K562 (cell line): ENCODE measurements around the gene GPR55. TPM values are rescaled to one million over a fixed set of nuclear protein-coding genes. Genes with fewer than 3 reads are reported as not detected.

Experiments used
- ATAC-seq: fragments of 200-7000 bp; cut with Tn5 transposase; 3 replicates; pipeline ENCODE4 v1.9.1; 2020; ENCODE audit warnings: moderate library complexity
- BruUV-seq: library from RNA; stranded (reverse); fragments of 400-500 nt; replicated peaks from 2 replicates; lab custom pipeline; 2021; lab: Mats Ljungman, UMichigan
- CTCF ChIA-PET: fragments of 300-600 bp; formaldehyde crosslinking; extraction: SDS; loops from one replicate; lab custom pipeline; 2021; ENCODE audit warnings: low intra/inter-chr PET ratio; lab: Yijun Ruan, JAX
- POLR2A ChIA-PET: fragments of 300-600, 350-650 bp; sonication (Branson Sonifier 250); formaldehyde crosslinking; extraction: SDS; loops from one replicate; lab custom pipeline; 2021; ENCODE audit warnings: antibody characterized with exemption, inconsistent platforms; lab: Yijun Ruan, JAX
- DNase-seq, 4 experiments: peaks; one replicate each; pipeline versions ENCODE4 v3.0.0 to v3.0.0-alpha.2; 2011 to 2018; ENCODE audit warnings: low spot score in 3 of 4, mixed read lengths in 3 of 4; ENCODE audit errors: extremely low read depth in 1 of 4
- FAIRE-seq: peaks from 2 replicates; lab custom pipeline; 2011; peaks lifted over from hg19 to GRCh38; lab: Jason Lieb, UNC
- H2AFZ ChIP-seq: 2 replicates; pipeline ENCODE4 v1.6.0; 2011; ENCODE audit warnings: low read depth, low read length, control low read depth, inconsistent platforms
- H3K27ac ChIP-seq: fragments of 200-600 bp; 3 replicates; pipeline ENCODE4 v1.8.0; 2011; ENCODE audit warnings: low read depth, mild to moderate bottlenecking, control low read depth, inconsistent platforms, low read length, moderate library complexity, mixed read lengths; ENCODE audit errors: extremely low read depth
- H3K27me3 ChIP-seq, 2 experiments: fragments of 300-600 bp in 1 of 2; 2 replicates in 1 of 2; 3 replicates in 1 of 2; pipeline versions ENCODE4 v1.6.0 to v1.8.0; 2011; ENCODE audit warnings: inconsistent platforms in 2 of 2, low read length in 2 of 2, mild to moderate bottlenecking in 1 of 2, mixed read lengths in 1 of 2, moderate library complexity in 1 of 2; ENCODE audit not compliant: control insufficient read depth in 2 of 2, insufficient read depth in 2 of 2
- H3K36me3 ChIP-seq: fragments of 300-600 bp; 3 replicates; pipeline ENCODE4 v1.8.0; 2011; ENCODE audit warnings: mild to moderate bottlenecking, low read length, inconsistent platforms; ENCODE audit not compliant: control insufficient read depth, insufficient read depth
- H3K4me1 ChIP-seq, 2 experiments: fragments of 200-600 bp in 1 of 2; replicated peaks in 1 of 2; 2 replicates in 1 of 2; 3 replicates in 1 of 2; pipeline versions ENCODE4 v1.5.1 to v1.8.0; 2011; ENCODE audit warnings: inconsistent platforms in 2 of 2, low read length in 2 of 2, mild to moderate bottlenecking in 1 of 2, mixed read lengths in 1 of 2, moderate library complexity in 1 of 2; ENCODE audit not compliant: control insufficient read depth in 2 of 2, insufficient read depth in 2 of 2
- H3K4me2 ChIP-seq: 2 replicates; pipeline ENCODE4 v1.6.1; 2011; ENCODE audit warnings: low read length, control low read depth, inconsistent platforms, mixed read lengths; ENCODE audit not compliant: insufficient read depth
- H3K4me3 ChIP-seq: fragments of 200-600 bp; sonication (generic), shearing (Covaris generic); 2 replicates; pipeline ENCODE4 v1.5.1; 2016; ENCODE audit warnings: control low read depth, inconsistent platforms
- H3K79me2 ChIP-seq: fragments of 200-600 bp; 3 replicates; pipeline ENCODE4 v1.8.0; 2011; ENCODE audit warnings: low read length, inconsistent platforms; ENCODE audit not compliant: control insufficient read depth, insufficient read depth
- H3K9ac ChIP-seq, 2 experiments: 2 replicates each; pipeline versions ENCODE4 v1.6.0 to v1.6.1; 2011; ENCODE audit warnings: low read depth in 2 of 2, low read length in 2 of 2, control low read depth in 1 of 2, inconsistent platforms in 1 of 2, mild to moderate bottlenecking in 1 of 2, mixed read lengths in 1 of 2; ENCODE audit not compliant: insufficient read depth in 1 of 2
- H3K9me1 ChIP-seq: one replicate; pipeline ENCODE4 v1.6.0; 2011; ENCODE audit warnings: inconsistent platforms, mild to moderate bottlenecking, low read length, moderate library complexity; ENCODE audit not compliant: control insufficient read depth, insufficient read depth
- H3K9me3 ChIP-seq: replicated peaks from 2 replicates; pipeline ENCODE4 v1.5.1; 2011; ENCODE audit warnings: low read depth, low read length, inconsistent platforms; ENCODE audit not compliant: control insufficient read depth, insufficient read depth
- H4K20me1 ChIP-seq: replicated peaks from 2 replicates; pipeline ENCODE4 v1.6.1; 2011; ENCODE audit warnings: low read length, inconsistent platforms, mixed read lengths; ENCODE audit not compliant: control insufficient read depth, insufficient read depth
- JUN ChIP-seq, 2 experiments: sonication (generic) in 1 of 2; formaldehyde crosslinking in 1 of 2; IDR thresholded peaks; 2 replicates each; pipeline versions ENCODE4 v1.6.1 to v1.8.0; 2012 to 2022; ENCODE audit warnings: borderline replicate concordance in 2 of 2, mild to moderate bottlenecking in 2 of 2, improper control_type of control experiment in 1 of 2, low read depth in 1 of 2, low read length in 1 of 2, missing genetic modification reagents in 1 of 2
- L3MBTL2 ChIP-seq: fragments of 450-650 bp; IDR thresholded peaks from 2 replicates; pipeline ENCODE4 v1.6.1; 2016; ENCODE audit warnings: mild to moderate bottlenecking, moderate library complexity
- LEF1 ChIP-seq: fragments of 450-650 bp; IDR thresholded peaks from 2 replicates; pipeline ENCODE4 v1.6.1; 2016; ENCODE audit warnings: mild to moderate bottlenecking
- MAX ChIP-seq: sonication (generic); formaldehyde crosslinking; IDR thresholded peaks from 2 replicates; pipeline ENCODE4 v1.9.0; 2022; ENCODE audit warnings: mild to moderate bottlenecking, missing genetic modification reagents
- MEIS2 ChIP-seq: fragments of 450-650 bp; IDR thresholded peaks from 2 replicates; pipeline ENCODE4 v1.6.1; 2014; ENCODE audit warnings: mild to moderate bottlenecking; ENCODE audit not compliant: partially characterized antibody
- NCOR1 ChIP-seq: fragments of 450-650 bp; IDR thresholded peaks from 2 replicates; pipeline ENCODE4 v1.6.1; 2016; ENCODE audit warnings: mild to moderate bottlenecking, moderate library complexity
- POLR2AphosphoS5 ChIP-seq: IDR thresholded peaks from 2 replicates; pipeline ENCODE4 v1.6.1; 2011; ENCODE audit warnings: mild to moderate bottlenecking, low read depth, low read length, moderate library complexity; ENCODE audit not compliant: control insufficient read depth, insufficient read depth
- SETDB1 ChIP-seq: IDR thresholded peaks from one replicate; pipeline ENCODE4 v1.6.1; 2012; ENCODE audit warnings: low read length, control low read depth, inconsistent platforms
- TEAD4 ChIP-seq, 2 experiments: sonication (generic) in 1 of 2; formaldehyde crosslinking in 1 of 2; IDR thresholded peaks; 2 replicates each; pipeline versions ENCODE4 v1.6.1 to v1.8.0; 2012 to 2022; ENCODE audit warnings: borderline replicate concordance in 1 of 2, inconsistent platforms in 1 of 2, low read length in 1 of 2, mild to moderate bottlenecking in 1 of 2, missing genetic modification reagents in 1 of 2
- ZNF584 ChIP-seq: fragments of 200-800 bp; sonication (Bioruptor generic); IDR thresholded peaks from 2 replicates; pipeline ENCODE4 v1.6.1; 2016; ENCODE audit warnings: low read depth, mild to moderate bottlenecking, missing genetic modification characterization, missing compliant biosample characterization
- WGBS: fragments of 100-300 bp; shearing (Covaris generic); methylation state at CpG from one replicate; pipeline ENCODE4 v1.1.6; 2016; ENCODE audit warnings: low coverage, mixed read lengths; ENCODE audit not compliant: insufficient coverage; ENCODE audit errors: missing lambda C conversion rate; 5-methylcytosine and 5-hydroxymethylcytosine counted together
- in situ Hi-C: fragments of 300-500 bp; cut with MboI; formaldehyde crosslinking; loops from 4 replicates; pipeline ENCODE4 v1.15.0; 2018; ENCODE audit warnings: inconsistent platforms, mixed read lengths
- intact Hi-C: fragments of 100-400 bp; cut with micrococcal nuclease; formaldehyde crosslinking; loops from 2 replicates; pipeline ENCODE4 v1.14.2; 2022
- polyA plus RNA-seq, 8 experiments: library from polyadenylated mRNA; depleted of rRNA in 4 of 8; stranded (reverse) in 5 of 8; unstranded in 3 of 8; fragments of >200 nt; fragmentation: Nextera tagmentation in 2 of 8; fragmentation: Illumina TruSeq in 1 of 8; extraction: Ambion mirVana in 2 of 8; extraction: Trizol in 1 of 8; gene quantifications; 2 replicates each; pipeline versions ENCODE4 v1.2.1 to v1.2.3, GENCODE V29; 2011 to 2014; ENCODE audit warnings: inconsistent platforms in 1 of 8, missing spikeins in 1 of 8
- total RNA-seq, 7 experiments: library from RNA; depleted of rRNA in 6 of 7; stranded (reverse); fragments of >200 nt in 6 of 7; fragmentation: Illumina TruSeq in 2 of 7; extraction: Trizol in 2 of 7; gene quantifications; 2 replicates each; pipeline versions ENCODE4 v1.2.1 to v1.2.3, GENCODE V29; 2011 to 2021; ENCODE audit warnings: low replicate concordance in 1 of 7

The GPR55 gene
- total and polyA plus RNA-seq, 9 of the 15 experiments (the other 6 are each of a cell fraction or from before 2014, with no cell fraction given) = 0.11 to 0.49 (median 0.27) TPM

- Histone ChIP-seq H3K4me1 (peaks cover 36 to 49% of the 10 kb centered on the region in 2 experiments), H3K9me1 (no peaks in the 10 kb centered on the region), H2AFZ (no peak overlapping the region), H3K36me3 (no peaks in the 10 kb centered on the region; the same call in 2 of the 3 replicates), H3K4me3 (no peak overlapping the region), H3K27me3 (no peaks in the 10 kb centered on the region; a peak in 2 of 5 replicates), H3K4me2 (no peak overlapping the region; the same call in 1 of the 2 replicates), H3K9me3 (no peaks in the 10 kb centered on the region), H3K79me2 (no peaks in the 10 kb centered on the region), H3K9ac (peak overlapping the region in 1 of 2 experiments; percentile 9; a peak in 1 of 4 replicates), H3K27ac (no peak overlapping the region), H4K20me1 (no peaks in the 10 kb centered on the region)
- BruUV-seq = no TSS peak
- FAIRE-seq = peak; percentile 88
- 24% methylated on average over 14 of the region's 18 CpGs for WGBS
- ChIA-PET POLR2A (interaction anchor here (1.1 kb wide), 1 partner anchor 10 kb away, joined by 3 read pairs; no protein-coding TSS in a partner anchor), CTCF (no interaction called here)
- in situ Hi-C loops = loop anchor here (5.0 kb wide), 1 partner anchor 82 kb away; no protein-coding TSS in a partner anchor
- DNase-seq = peak in 3 of 4 experiments; percentile 19 to 68 (median 32)
- intact Hi-C loops = loop anchor here (10.0 kb wide), 1 partner anchor 149 kb away; the partner anchor contains the start of gene PSMD1
- peak; percentile 16; the same call in 2 of the 3 replicates for ATAC-seq
- TF ChIP-seq L3MBTL2 (peak; percentile 89), ZNF584 (CRISPR knock-in tag) (no peak), NCOR1 (peak; percentile 48), POLR2AphosphoS5 (peak; percentile 58; the same call in 1 of the 2 replicates), SETDB1 (no peak), MAX (CRISPR knock-in tag) (peak; percentile 88), JUN (IDR thresholded peaks at IDR 0.05; ENCODE audit: borderline replicate concordance, low read depth, low read length) (peak; percentile 37; the same call in 1 of the 2 replicates), JUN (CRISPR knock-in tag; IDR thresholded peaks at IDR 0.05; ENCODE audit: borderline replicate concordance) (no peak), MEIS2 (peak; percentile 17), LEF1 (peak; percentile 79), TEAD4 (IDR thresholded peaks at IDR 0.05; ENCODE audit: low read length) (peak; percentile 90), TEAD4 (CRISPR knock-in tag; IDR thresholded peaks at IDR 0.05; ENCODE audit: borderline replicate concordance) (no peak)
Observed at GRCh38 chr2:230905448-230906421, 19.3 kb downstream of the GPR55 start.
